GM19025 (cell line): ENCODE measurements around the gene CNTFR.

Experiments
- ATAC-seq: cut with Tn5 transposase; IDR thresholded peaks from one replicate; pipeline ENCODE4 v1.9.1; 2021; ENCODE audit warnings: mild to moderate bottlenecking, low read depth, moderate library complexity; ENCODE audit not compliant: unreplicated experiment

The CNTFR gene

GRCh38 chr9:34591248-34591916 lies 1.9 kb upstream of the CNTFR start:
- ATAC-seq, result peak; percentile 53

- ATAC-seq, result no peak
These were observed 1.1 kb upstream of the CNTFR start for GRCh38 chr9:34590381-34591247.

GRCh38 chr9:34588671-34589635 lies 571 bp downstream of the CNTFR start:
- ATAC-seq, result no peak

GRCh38 chr9:34587271-34587670 lies 2.3 kb downstream of the CNTFR start:
- no peak for ATAC-seq

DNA sequence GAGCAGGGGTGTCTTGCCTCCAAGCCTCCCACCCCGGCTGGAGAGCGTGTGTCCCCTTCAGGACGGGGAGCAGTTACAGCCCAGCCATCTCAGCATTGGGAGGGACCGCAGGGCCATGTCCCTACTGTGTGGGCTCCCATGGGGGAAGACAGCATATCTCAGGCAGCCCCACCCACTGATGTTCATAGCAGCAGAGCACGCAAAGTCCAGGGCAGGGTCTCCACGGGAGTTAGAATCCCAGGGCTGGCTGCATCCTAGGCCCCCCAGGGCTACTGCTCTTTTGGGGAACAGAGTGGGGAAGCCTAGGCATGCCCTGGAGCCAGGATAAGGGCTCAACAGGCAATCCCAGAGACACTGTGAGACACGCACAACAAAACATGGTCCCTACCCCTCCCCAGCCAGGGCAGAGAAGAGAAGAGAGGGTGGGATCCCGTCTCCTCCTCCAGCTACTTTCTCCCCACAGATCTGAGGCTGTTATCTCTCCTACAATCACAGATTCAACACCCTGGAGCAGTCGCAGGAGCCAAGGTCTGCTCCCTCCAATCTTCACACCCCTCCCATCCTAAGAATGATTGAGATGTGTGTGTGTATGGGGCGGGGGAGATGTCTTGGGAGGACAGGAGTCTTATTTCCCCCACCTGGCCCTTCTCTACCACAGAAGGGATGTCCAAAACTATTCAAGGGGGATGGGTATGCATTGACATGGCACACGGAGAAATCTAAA lies 3.4 kb downstream of the CNTFR start:
- ATAC-seq, result no peak

DNA sequence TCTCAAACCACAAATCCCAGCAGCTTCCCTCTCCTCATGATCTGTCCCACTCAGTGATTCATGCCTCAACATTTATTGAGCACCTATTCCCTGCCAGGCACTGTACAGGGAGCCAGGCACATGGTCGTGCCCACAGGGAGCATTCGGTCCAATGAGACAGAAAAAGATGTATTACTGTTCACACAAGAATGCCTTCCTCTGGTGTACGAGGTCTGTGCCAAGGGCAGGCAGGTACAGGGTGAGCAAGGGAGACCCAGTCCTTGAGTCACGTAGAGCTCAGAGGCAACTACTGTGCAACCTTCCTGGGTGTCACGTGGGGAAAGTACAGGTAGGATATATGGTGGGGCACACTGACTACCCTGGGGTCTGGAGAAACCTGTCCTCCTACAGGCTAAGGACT lies 4.6 kb downstream of the CNTFR start:
- ATAC-seq, result no peak

- ATAC-seq, result no peak
These were observed 6.7 kb downstream of the CNTFR start for GRCh38 chr9:34582787-34583186.

DNA sequence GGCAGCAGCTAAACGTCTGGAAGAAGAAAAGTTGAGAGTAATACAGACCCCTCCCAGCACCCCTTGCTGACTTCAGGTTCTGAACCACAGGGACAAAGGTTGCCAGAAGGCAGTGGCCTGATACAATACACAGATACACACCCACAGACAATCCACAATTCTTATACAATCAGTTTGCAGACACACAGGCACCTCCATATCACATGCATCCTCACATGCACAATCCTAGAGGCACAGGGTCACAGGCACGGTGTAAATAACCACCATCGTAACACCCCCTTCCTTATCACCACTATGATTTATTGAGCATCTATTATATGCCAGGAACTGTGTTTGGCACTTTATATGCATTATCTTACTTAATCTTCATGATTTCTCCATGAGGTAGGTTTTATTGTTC lies 8.2 kb downstream of the CNTFR start:
- no peak for ATAC-seq

GRCh38 chr9:34580358-34580757 lies 9.2 kb downstream of the CNTFR start:
- ATAC-seq, result no peak

- ATAC-seq, result no peak
These were observed 9.7 kb downstream of the CNTFR start for GRCh38 chr9:34579808-34580163.

DNA sequence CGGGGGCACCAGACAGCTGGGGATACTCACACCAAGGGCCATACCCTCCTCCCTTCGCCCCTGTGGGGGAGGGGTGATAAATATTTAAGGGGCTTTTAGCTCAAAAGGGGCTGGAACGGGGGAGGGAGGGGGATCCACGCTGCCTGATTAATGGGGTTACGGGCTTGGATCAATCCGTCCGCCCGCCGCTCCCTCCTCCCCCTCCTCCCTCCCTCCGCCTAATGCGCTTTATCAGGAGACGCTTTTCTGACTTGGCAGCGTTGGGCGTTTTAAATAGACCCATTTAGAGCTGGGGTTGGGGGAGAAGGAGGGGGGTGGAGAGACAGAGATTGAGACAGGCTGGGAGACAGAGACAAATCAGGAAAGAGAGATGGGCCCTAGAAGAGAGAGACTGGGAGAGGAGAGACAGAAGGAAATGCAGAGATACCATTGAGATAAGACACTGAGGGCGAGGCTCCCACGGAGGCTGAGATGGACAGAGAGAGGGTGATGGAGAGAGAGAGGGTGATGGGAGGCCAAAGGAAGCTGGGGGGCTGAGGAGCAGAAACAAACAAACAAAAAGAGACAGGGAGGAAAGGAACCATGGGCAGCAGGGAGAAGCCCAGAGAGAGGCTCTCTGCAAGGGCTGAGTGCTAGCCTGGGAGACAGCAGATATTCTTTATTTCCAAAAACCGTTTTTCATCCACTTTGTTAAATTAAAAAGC lies 10.3 kb downstream of the CNTFR start:
- ATAC-seq, result no peak

- ATAC-seq, result no peak
These were observed 11.1 kb downstream of the CNTFR start for GRCh38 chr9:34578241-34579103.

DNA sequence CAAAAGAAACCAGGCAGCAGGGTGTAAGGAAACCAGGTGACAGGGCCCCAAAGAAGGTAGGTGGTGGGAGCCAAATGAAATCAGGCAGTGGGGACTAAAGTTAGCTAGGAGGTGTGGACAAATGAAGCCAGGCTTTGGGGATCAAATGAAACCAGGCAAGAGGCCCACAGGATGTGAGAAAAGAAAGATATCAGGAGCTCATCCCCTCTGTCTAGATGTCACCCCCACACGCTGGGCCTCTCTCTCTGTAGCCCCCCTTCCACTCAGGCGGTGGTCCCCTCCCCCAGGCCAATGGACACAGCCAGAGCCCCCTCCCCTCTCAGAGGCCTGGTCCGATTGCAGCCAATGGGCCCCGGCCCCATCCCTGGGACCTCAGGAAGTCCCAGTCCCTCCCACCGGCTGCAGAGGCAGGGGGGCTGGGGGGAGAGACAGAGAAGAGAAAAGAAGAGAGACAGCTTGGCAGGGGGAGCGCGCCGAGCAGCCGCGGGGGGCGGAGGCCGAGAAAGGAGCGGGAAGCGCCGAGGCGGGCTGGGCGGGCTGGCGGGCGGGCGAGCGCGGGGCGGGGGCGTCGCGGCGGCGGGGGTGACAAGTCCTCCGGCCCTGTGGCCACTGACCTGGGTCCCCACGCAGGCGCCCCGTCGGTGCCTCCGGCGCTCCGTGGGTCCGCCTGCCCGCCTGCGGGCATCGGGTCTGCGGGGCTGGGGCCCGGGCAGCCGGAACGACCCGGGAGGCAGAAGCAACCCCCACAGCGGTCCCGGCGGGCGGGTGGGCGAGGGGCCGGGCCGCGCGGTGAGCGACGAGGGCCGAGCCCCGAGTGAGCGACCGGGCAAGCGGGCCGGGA lies 11.9 kb downstream of the CNTFR start:
- no peak for ATAC-seq

- no peak for ATAC-seq
These were observed 12.7 kb downstream of the CNTFR start for GRCh38 chr9:34576597-34577399.

DNA sequence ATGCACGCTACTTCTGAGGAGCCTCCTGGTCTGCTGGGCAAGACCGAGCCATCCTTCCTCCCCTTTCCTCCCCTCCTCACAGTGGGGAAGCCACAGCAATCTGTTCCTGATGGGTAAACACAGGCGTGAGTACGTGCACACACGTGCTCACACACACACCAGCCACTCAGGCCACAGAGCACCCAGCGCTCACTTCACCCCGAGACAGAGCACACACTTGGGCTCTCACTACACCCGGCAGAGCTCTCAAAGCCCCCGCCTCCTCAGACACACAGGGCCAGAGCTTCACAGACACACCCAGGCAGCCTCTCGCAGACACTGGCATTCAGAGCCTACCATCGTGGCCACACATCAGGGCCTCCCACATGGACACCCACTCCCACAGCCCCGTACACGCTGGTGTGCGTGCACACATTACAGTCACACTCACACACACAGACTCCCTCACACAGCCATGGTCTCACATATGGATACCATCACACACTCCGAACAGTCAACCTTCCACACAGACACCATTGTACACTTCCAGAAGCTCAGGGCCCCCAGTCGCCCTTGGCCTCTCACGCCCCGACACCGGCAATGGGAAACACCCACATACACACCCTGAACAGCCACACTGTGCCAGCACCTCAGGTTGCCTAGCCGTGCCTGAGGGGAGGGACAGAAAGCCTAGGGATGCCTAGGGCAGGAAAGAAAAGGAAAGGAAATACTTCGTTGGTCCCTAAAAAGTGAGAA lies 13.5 kb downstream of the CNTFR start:
- no peak for ATAC-seq

DNA sequence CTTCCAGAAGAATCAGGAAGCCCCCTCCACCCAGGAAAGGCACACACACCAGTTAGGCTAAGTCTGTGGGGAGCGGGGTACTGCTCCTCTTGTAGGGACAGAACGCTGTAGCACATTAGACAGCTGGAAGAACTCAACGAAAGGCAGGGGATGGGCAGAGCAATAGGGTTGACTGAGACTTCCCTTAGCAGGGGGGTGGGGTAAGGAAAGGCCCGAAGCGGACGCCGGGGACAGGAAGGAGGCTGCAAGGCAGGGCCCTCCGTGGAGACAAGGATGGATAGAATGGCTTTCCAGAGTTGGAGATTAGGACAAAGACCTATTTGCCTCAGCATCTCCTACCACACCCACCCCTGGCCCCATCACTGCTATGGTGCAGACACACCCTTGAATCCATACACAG lies 14.3 kb downstream of the CNTFR start:
- no peak for ATAC-seq
